Neural progenitor cell (in vitro differentiated cells): Measurements from ENCODE around the gene ERC2. TPM values are rescaled to one million over a fixed set of nuclear protein-coding genes. Genes with fewer than 3 reads are reported as not detected.

Experiments used
- DNase-seq: peaks from one replicate; pipeline ENCODE4 v3.0.0-alpha.2; 2016; ENCODE audit warnings: low spot score
- H2AFZ ChIP-seq: fragments of 200-600 bp; sonication (generic); replicated peaks from 2 replicates; pipeline ENCODE4 v1.6.1; 2016; ENCODE audit warnings: antibody characterized with exemption
- H3F3A ChIP-seq: fragments of 200-600 bp; sonication (generic); 2 replicates; pipeline ENCODE4 v1.6.1; 2016; ENCODE audit warnings: antibody characterized with exemption, low read depth
- H3K27ac ChIP-seq: fragments of 200-600 bp; sonication (generic); 2 replicates; pipeline ENCODE4 v1.5.1; 2016; ENCODE audit warnings: mild to moderate bottlenecking
- H3K27me3 ChIP-seq: fragments of 200-600 bp; sonication (generic); 2 replicates; pipeline ENCODE4 v1.6.1; 2016; ENCODE audit warnings: mild to moderate bottlenecking, moderate library complexity
- H3K36me3 ChIP-seq: fragments of 200-600 bp; sonication (generic); 2 replicates; pipeline ENCODE4 v1.5.1; 2016
- H3K4me1 ChIP-seq: fragments of 200-600 bp; sonication (generic); 2 replicates; pipeline ENCODE4 v1.6.1; 2016; ENCODE audit warnings: mixed run types
- H3K4me2 ChIP-seq: fragments of 200-600 bp; sonication (generic); 2 replicates; pipeline ENCODE4 v1.6.1; 2016
- H3K4me3 ChIP-seq: fragments of 200-600 bp; sonication (generic); 2 replicates; pipeline ENCODE4 v1.5.1; 2016
- H3K79me2 ChIP-seq: fragments of 200-600 bp; sonication (generic); 2 replicates; pipeline ENCODE4 v1.6.1; 2016; ENCODE audit warnings: low read depth
- H3K9ac ChIP-seq: fragments of 200-600 bp; sonication (generic); 2 replicates; pipeline ENCODE4 v1.6.1; 2016
- H3K9me3 ChIP-seq: fragments of 200-600 bp; sonication (generic); 2 replicates; pipeline ENCODE4 v1.5.1; 2016; ENCODE audit warnings: low read depth
- H4K20me1 ChIP-seq: fragments of 200-600 bp; sonication (generic); 2 replicates; pipeline ENCODE4 v1.6.1; 2016; ENCODE audit warnings: low read depth
- H3K27ac Mint-ChIP-seq: 3 replicates; pipeline ENCODE4 v1.8.0; 2021; ENCODE audit warnings: mixed read lengths
- H3K27me3 Mint-ChIP-seq: 2 replicates; pipeline ENCODE4 v1.8.0; 2022; ENCODE audit warnings: low read depth, mild to moderate bottlenecking, inconsistent platforms, moderate library complexity, mixed read lengths; ENCODE audit not compliant: insufficient read depth
- H3K36me3 Mint-ChIP-seq: 3 replicates; pipeline ENCODE4 v1.8.0; 2021; ENCODE audit warnings: mixed read lengths
- H3K4me1 Mint-ChIP-seq: 3 replicates; pipeline ENCODE4 v1.8.0; 2021; ENCODE audit warnings: mixed read lengths
- H3K4me3 Mint-ChIP-seq: 3 replicates; pipeline ENCODE4 v1.8.0; 2021; ENCODE audit warnings: mild to moderate bottlenecking, moderate library complexity, mixed read lengths
- H3K9me3 Mint-ChIP-seq: 3 replicates; pipeline ENCODE4 v1.8.0; 2020; ENCODE audit warnings: mixed read lengths
- CTCF ChIP-seq: fragments of 200-600 bp; sonication (generic); IDR thresholded peaks from 2 replicates; pipeline ENCODE4 v1.5.1; 2017; ENCODE audit warnings: antibody characterized with exemption, mild to moderate bottlenecking
- EZH2 ChIP-seq: fragments of 200-600 bp; sonication (generic); IDR thresholded peaks from 2 replicates; pipeline ENCODE4 v1.6.1; 2017; ENCODE audit warnings: antibody characterized with exemption, mild to moderate bottlenecking, moderate library complexity
- EZH2phosphoT487 ChIP-seq: fragments of 200-600 bp; sonication (generic); IDR thresholded peaks from 2 replicates; pipeline ENCODE4 v1.6.1; 2017; ENCODE audit warnings: antibody characterized with exemption
- total RNA-seq: library from RNA; depleted of rRNA; stranded (reverse); fragments of >200 nt; gene quantifications from 2 replicates; pipeline ENCODE4 v1.2.3, GENCODE V29; 2015; ENCODE audit warnings: low replicate concordance

The ERC2 gene
- total RNA-seq, 1 donor from 2014 or later = 24.8 TPM

- Histone ChIP-seq H3K27me3 (no peaks in the 10 kb centered on the region), H3K36me3 (no peaks in the 10 kb centered on the region), H3K9ac (no peak overlapping the region), H3K4me2 (no peak overlapping the region), H4K20me1 (no peaks in the 10 kb centered on the region), H3K79me2 (no peaks in the 10 kb centered on the region), H2AFZ (no peak overlapping the region), H3K4me1 (no peaks in the 10 kb centered on the region), H3K27ac (no peak overlapping the region), H3K4me3 (no peak overlapping the region), H3F3A (peaks cover 3% of the 10 kb centered on the region), H3K9me3 (no peaks in the 10 kb centered on the region)
- H3K27me3 Mint-ChIP-seq = peaks cover 2% of the 10 kb centered on the region
- no peaks in the 10 kb centered on the region for H3K9me3 Mint-ChIP-seq
- peaks cover 9% of the 10 kb centered on the region for H3K4me1 Mint-ChIP-seq
- no peaks in the 10 kb centered on the region for H3K36me3 Mint-ChIP-seq
- DNase-seq = no peak
- TF ChIP-seq EZH2phosphoT487 (no peak), EZH2 (no peak), CTCF (no peak)
- no peak overlapping the region for H3K27ac Mint-ChIP-seq
- H3K4me3 Mint-ChIP-seq = no peak overlapping the region
Observed at GRCh38 chr3:55968331-55968730, 499.9 kb downstream of the ERC2 start.

- H4K20me1 ChIP-seq = no peaks in the 10 kb centered on the region
- no peak overlapping the region for H2AFZ ChIP-seq
- peaks cover 3% of the 10 kb centered on the region for H3F3A ChIP-seq
- no peaks in the 10 kb centered on the region for H3K79me2 ChIP-seq
- no peaks in the 10 kb centered on the region for H3K36me3 Mint-ChIP-seq
- H3K36me3 ChIP-seq = no peaks in the 10 kb centered on the region
- H3K27ac Mint-ChIP-seq = no peak overlapping the region
- H3K4me1 Mint-ChIP-seq = peaks cover 9% of the 10 kb centered on the region
- H3K9me3 ChIP-seq = no peaks in the 10 kb centered on the region
- H3K4me2 ChIP-seq = no peak overlapping the region
- no peak overlapping the region for H3K27ac ChIP-seq
- no peak overlapping the region for H3K4me3 Mint-ChIP-seq
- no peak for TF ChIP-seq EZH2phosphoT487
- no peak for TF ChIP-seq EZH2
- TF ChIP-seq CTCF = no peak
- DNase-seq = no peak
- H3K27me3 Mint-ChIP-seq = peaks cover 2% of the 10 kb centered on the region
- no peak overlapping the region for H3K4me3 ChIP-seq
- no peak overlapping the region for H3K9ac ChIP-seq
- H3K27me3 ChIP-seq = no peaks in the 10 kb centered on the region
- H3K9me3 Mint-ChIP-seq = no peaks in the 10 kb centered on the region
- no peaks in the 10 kb centered on the region for H3K4me1 ChIP-seq
Observed at GRCh38 chr3:55966566-55966965, 501.7 kb downstream of the ERC2 start.

GRCh38 chr3:55965776-55966175, 502.5 kb downstream of the ERC2 start:
- H3K27ac ChIP-seq = no peak overlapping the region
- H3K36me3 ChIP-seq = no peaks in the 10 kb centered on the region
- no peaks in the 10 kb centered on the region for H3K79me2 ChIP-seq
- no peak overlapping the region for H3K4me2 ChIP-seq
- peaks cover 2% of the 10 kb centered on the region for H3K27me3 Mint-ChIP-seq
- H4K20me1 ChIP-seq = no peaks in the 10 kb centered on the region
- no peaks in the 10 kb centered on the region for H3K36me3 Mint-ChIP-seq
- H3K4me3 Mint-ChIP-seq = no peak overlapping the region
- no peaks in the 10 kb centered on the region for H3K4me1 ChIP-seq
- H3F3A ChIP-seq = peaks cover 3% of the 10 kb centered on the region
- H3K9me3 ChIP-seq = no peaks in the 10 kb centered on the region
- H2AFZ ChIP-seq = no peak overlapping the region
- H3K9me3 Mint-ChIP-seq = no peaks in the 10 kb centered on the region
- H3K4me1 Mint-ChIP-seq = peaks cover 9% of the 10 kb centered on the region
- no peaks in the 10 kb centered on the region for H3K27me3 ChIP-seq
- H3K4me3 ChIP-seq = no peak overlapping the region
- no peak for TF ChIP-seq CTCF
- no peak for TF ChIP-seq EZH2phosphoT487
- TF ChIP-seq EZH2 = no peak
- DNase-seq = no peak
- H3K9ac ChIP-seq = no peak overlapping the region
- H3K27ac Mint-ChIP-seq = peak overlapping the region; percentile 67
